ENCODE data around the gene CRYGD. TPM values are rescaled to one million over a fixed set of nuclear protein-coding genes. Genes with fewer than 3 reads are reported as not detected.
"Not testable (repeated sequence)": the region's sequence is repeated elsewhere in the genome, so short reads cannot be mapped to it uniquely, and the experiment has no call there.

The CRYGD gene
- not detected for polyA plus RNA-seq (2013, experiment 1 of 4)
- not detected for polyA plus RNA-seq (2013, experiment 2 of 4)
- polyA plus RNA-seq (2013, experiment 3 of 4), result 1.4 TPM
- polyA plus RNA-seq (2013, experiment 4 of 4), result 0.57 TPM

GRCh38 chr2:208124013-208124715 is at the start of gene CRYGD:
CRYGD (minus strand) TSS chr2:208124524; CDS start chr2:208124473, 51 bp downstream.
- H3K36me3 ChIP-seq (ENCODE audit: control insufficient read depth, insufficient read depth, low read length); H3K4me3 ChIP-seq (ENCODE audit: insufficient read depth, low read depth, low read length); H3K4me1 ChIP-seq (ENCODE audit: control insufficient read depth, insufficient read depth, low read length); H3K9me3 ChIP-seq (ENCODE audit: control insufficient read depth, low read length); H3K27ac ChIP-seq (ENCODE audit: insufficient read depth, low read depth, low read length, poor library complexity, severe bottlenecking); H3K27me3 ChIP-seq (ENCODE audit: control insufficient read depth, insufficient read depth, low read length, poor library complexity, severe bottlenecking): not testable (repeated sequence)
- WGBS, 2 experiments, result 80 to 83% methylated on average over 46 of the region's 46 CpGs

GRCh38 chr2:208172125-208172524 is 47.8 kb upstream of the CRYGD start:
- no peak overlapping the region for H3K27ac ChIP-seq (ENCODE audit: insufficient read depth, low read depth, low read length, poor library complexity, severe bottlenecking)

GRCh38 chr2:208164951-208165755 is 40.8 kb upstream of the CRYGD start:
- no peaks in the 10 kb centered on the region for H3K27me3 ChIP-seq (ENCODE audit: control insufficient read depth, insufficient read depth, low read length, poor library complexity, severe bottlenecking)
- no peaks in the 10 kb centered on the region for H3K4me1 ChIP-seq (ENCODE audit: control insufficient read depth, insufficient read depth, low read length)
- H3K27ac ChIP-seq (ENCODE audit: insufficient read depth, low read depth, low read length, poor library complexity, severe bottlenecking), result no peak overlapping the region
- 92 to 96% methylated on average over 2 of the region's 2 CpGs for WGBS, 2 experiments
- H3K9me3 ChIP-seq (ENCODE audit: control insufficient read depth, low read length), result no peaks in the 10 kb centered on the region
- H3K4me3 ChIP-seq (ENCODE audit: insufficient read depth, low read depth, low read length), result no peak overlapping the region
- no peaks in the 10 kb centered on the region for H3K36me3 ChIP-seq (ENCODE audit: control insufficient read depth, insufficient read depth, low read length)

More at GRCh38 chr2:208172125-208172524, 47.8 kb upstream of the CRYGD start:
- H3K9me3 ChIP-seq (ENCODE audit: control insufficient read depth, low read length), result no peaks in the 10 kb centered on the region
- no peak overlapping the region for H3K4me3 ChIP-seq (ENCODE audit: insufficient read depth, low read depth, low read length)
- 90 to 96% methylated on average over 4 of the region's 4 CpGs for WGBS, 2 experiments
- no peaks in the 10 kb centered on the region for H3K4me1 ChIP-seq (ENCODE audit: control insufficient read depth, insufficient read depth, low read length)
- H3K36me3 ChIP-seq (ENCODE audit: control insufficient read depth, insufficient read depth, low read length), result no peaks in the 10 kb centered on the region
- no peaks in the 10 kb centered on the region for H3K27me3 ChIP-seq (ENCODE audit: control insufficient read depth, insufficient read depth, low read length, poor library complexity, severe bottlenecking)

- Histone ChIP-seq H3K36me3 (ENCODE audit: control insufficient read depth, insufficient read depth, low read length) (no peaks in the 10 kb centered on the region), H3K4me3 (ENCODE audit: insufficient read depth, low read depth, low read length) (no peak within 1 kb of the TSS), H3K27ac (ENCODE audit: insufficient read depth, low read depth, low read length, poor library complexity, severe bottlenecking) (no peak within 1 kb of the TSS), H3K9me3 (ENCODE audit: control insufficient read depth, low read length) (no peaks in the 10 kb centered on the region), H3K4me1 (ENCODE audit: control insufficient read depth, insufficient read depth, low read length) (no peaks in the 10 kb centered on the region), H3K27me3 (ENCODE audit: control insufficient read depth, insufficient read depth, low read length, poor library complexity, severe bottlenecking) (no peaks in the 10 kb centered on the region)
- 55 to 79% methylated on average over 2 of the region's 2 CpGs for WGBS, 2 experiments
These were observed 39.2 kb upstream of the CRYGD start, which contains the start of gene CRYGA for GRCh38 chr2:208163489-208163888. CRYGA (minus strand) TSS chr2:208163589; CDS start chr2:208163556, 33 bp downstream.

GRCh38 chr2:208156439-208156838 is 32.1 kb upstream of the CRYGD start:
- Histone ChIP-seq H3K27ac (ENCODE audit: insufficient read depth, low read depth, low read length, poor library complexity, severe bottlenecking) (no peak overlapping the region), H3K27me3 (ENCODE audit: control insufficient read depth, insufficient read depth, low read length, poor library complexity, severe bottlenecking) (no peaks in the 10 kb centered on the region), H3K4me3 (ENCODE audit: insufficient read depth, low read depth, low read length) (no peak overlapping the region), H3K4me1 (ENCODE audit: control insufficient read depth, insufficient read depth, low read length) (no peaks in the 10 kb centered on the region), H3K36me3 (ENCODE audit: control insufficient read depth, insufficient read depth, low read length) (no peaks in the 10 kb centered on the region), H3K9me3 (ENCODE audit: control insufficient read depth, low read length) (no peaks in the 10 kb centered on the region)
- 91 to 93% methylated on average over 2 of the region's 2 CpGs for WGBS, 2 experiments

- Histone ChIP-seq H3K4me3 (ENCODE audit: insufficient read depth, low read depth, low read length) (no peak overlapping the region), H3K27ac (ENCODE audit: insufficient read depth, low read depth, low read length, poor library complexity, severe bottlenecking) (no peak overlapping the region), H3K27me3 (ENCODE audit: control insufficient read depth, insufficient read depth, low read length, poor library complexity, severe bottlenecking) (no peaks in the 10 kb centered on the region), H3K9me3 (ENCODE audit: control insufficient read depth, low read length) (no peaks in the 10 kb centered on the region), H3K4me1 (ENCODE audit: control insufficient read depth, insufficient read depth, low read length) (no peaks in the 10 kb centered on the region), H3K36me3 (ENCODE audit: control insufficient read depth, insufficient read depth, low read length) (no peaks in the 10 kb centered on the region)
These were observed 28.8 kb upstream of the CRYGD start for GRCh38 chr2:208153156-208153555.

GRCh38 chr2:208150956-208151355 is 26.6 kb upstream of the CRYGD start:
- 94 to 100% methylated on average over 1 of the region's 1 CpG for WGBS, 2 experiments
- no peak overlapping the region for H3K27ac ChIP-seq (ENCODE audit: insufficient read depth, low read depth, low read length, poor library complexity, severe bottlenecking)
- no peaks in the 10 kb centered on the region for H3K4me1 ChIP-seq (ENCODE audit: control insufficient read depth, insufficient read depth, low read length)
- H3K27me3 ChIP-seq (ENCODE audit: control insufficient read depth, insufficient read depth, low read length, poor library complexity, severe bottlenecking), result no peaks in the 10 kb centered on the region
- H3K9me3 ChIP-seq (ENCODE audit: control insufficient read depth, low read length), result no peaks in the 10 kb centered on the region
- H3K4me3 ChIP-seq (ENCODE audit: insufficient read depth, low read depth, low read length), result no peak overlapping the region
- H3K36me3 ChIP-seq (ENCODE audit: control insufficient read depth, insufficient read depth, low read length), result no peaks in the 10 kb centered on the region

- H3K27ac ChIP-seq (ENCODE audit: insufficient read depth, low read depth, low read length, poor library complexity, severe bottlenecking), result no peak overlapping the region
- H3K9me3 ChIP-seq (ENCODE audit: control insufficient read depth, low read length), result no peaks in the 10 kb centered on the region
- no peaks in the 10 kb centered on the region for H3K36me3 ChIP-seq (ENCODE audit: control insufficient read depth, insufficient read depth, low read length)
- H3K4me3 ChIP-seq (ENCODE audit: insufficient read depth, low read depth, low read length), result no peak overlapping the region
- H3K27me3 ChIP-seq (ENCODE audit: control insufficient read depth, insufficient read depth, low read length, poor library complexity, severe bottlenecking), result no peaks in the 10 kb centered on the region
- no peaks in the 10 kb centered on the region for H3K4me1 ChIP-seq (ENCODE audit: control insufficient read depth, insufficient read depth, low read length)
These were observed 25.8 kb upstream of the CRYGD start for GRCh38 chr2:208150094-208150493.

- Histone ChIP-seq H3K27me3 (ENCODE audit: control insufficient read depth, insufficient read depth, low read length, poor library complexity, severe bottlenecking) (no peaks in the 10 kb centered on the region), H3K36me3 (ENCODE audit: control insufficient read depth, insufficient read depth, low read length) (no peaks in the 10 kb centered on the region), H3K9me3 (ENCODE audit: control insufficient read depth, low read length) (no peaks in the 10 kb centered on the region), H3K4me3 (ENCODE audit: insufficient read depth, low read depth, low read length) (no peak overlapping the region), H3K4me1 (ENCODE audit: control insufficient read depth, insufficient read depth, low read length) (no peaks in the 10 kb centered on the region), H3K27ac (ENCODE audit: insufficient read depth, low read depth, low read length, poor library complexity, severe bottlenecking) (no peak overlapping the region)
- 59 to 100% methylated on average over 1 of the region's 2 CpGs for WGBS, 2 experiments
These were observed 24.5 kb upstream of the CRYGD start for GRCh38 chr2:208148803-208149202.

GRCh38 chr2:208147759-208148158 is 23.4 kb upstream of the CRYGD start:
- WGBS, 2 experiments, result 81 to 84% methylated on average over 3 of the region's 3 CpGs
- Histone ChIP-seq H3K36me3 (ENCODE audit: control insufficient read depth, insufficient read depth, low read length) (no peaks in the 10 kb centered on the region), H3K4me1 (ENCODE audit: control insufficient read depth, insufficient read depth, low read length) (no peaks in the 10 kb centered on the region), H3K9me3 (ENCODE audit: control insufficient read depth, low read length) (no peaks in the 10 kb centered on the region), H3K4me3 (ENCODE audit: insufficient read depth, low read depth, low read length) (no peak overlapping the region), H3K27ac (ENCODE audit: insufficient read depth, low read depth, low read length, poor library complexity, severe bottlenecking) (no peak overlapping the region), H3K27me3 (ENCODE audit: control insufficient read depth, insufficient read depth, low read length, poor library complexity, severe bottlenecking) (no peaks in the 10 kb centered on the region)

Measured in ectodermal cell (in vitro differentiated cells).